Activated CD4-positive, alpha-beta T cell treated with anti-CD3 and anti-CD28 coated beads, Interleukin-2, amount 50 U/mL, for 48 hours (primary cell): Measurements from ENCODE around the gene ZNF276.
"Not testable (repeated sequence)": the region's sequence is repeated elsewhere in the genome, so short reads cannot be mapped to it uniquely, and the experiment has no call there.

Experiments used
- DNase-seq, 2 experiments: peaks; one replicate each; pipeline ENCODE4 v3.0.0-alpha.2; 2020

The ZNF276 gene

DNA sequence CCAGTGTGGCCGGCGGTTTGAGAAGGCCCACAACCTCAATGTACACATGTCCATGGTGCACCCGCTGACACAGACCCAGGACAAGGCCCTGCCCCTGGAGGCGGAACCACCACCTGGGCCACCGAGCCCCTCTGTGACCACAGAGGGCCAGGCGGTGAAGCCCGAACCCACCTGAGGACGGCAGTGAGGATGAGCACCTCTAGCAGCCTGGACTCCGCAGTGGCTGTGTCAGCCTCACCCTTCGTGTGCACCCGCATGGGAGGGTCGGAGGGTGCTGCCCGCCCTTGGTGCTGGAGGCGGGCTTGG is 16.7 kb downstream of the ZNF276 start:
- DNase-seq = no peak

- no peak for DNase-seq
Measured at GRCh38 chr16:89738538-89739317, 17.4 kb downstream of the ZNF276 start.

- DNase-seq = no peak
Measured at GRCh38 chr16:89739383-89739782, 18.0 kb downstream of the ZNF276 start.

DNA sequence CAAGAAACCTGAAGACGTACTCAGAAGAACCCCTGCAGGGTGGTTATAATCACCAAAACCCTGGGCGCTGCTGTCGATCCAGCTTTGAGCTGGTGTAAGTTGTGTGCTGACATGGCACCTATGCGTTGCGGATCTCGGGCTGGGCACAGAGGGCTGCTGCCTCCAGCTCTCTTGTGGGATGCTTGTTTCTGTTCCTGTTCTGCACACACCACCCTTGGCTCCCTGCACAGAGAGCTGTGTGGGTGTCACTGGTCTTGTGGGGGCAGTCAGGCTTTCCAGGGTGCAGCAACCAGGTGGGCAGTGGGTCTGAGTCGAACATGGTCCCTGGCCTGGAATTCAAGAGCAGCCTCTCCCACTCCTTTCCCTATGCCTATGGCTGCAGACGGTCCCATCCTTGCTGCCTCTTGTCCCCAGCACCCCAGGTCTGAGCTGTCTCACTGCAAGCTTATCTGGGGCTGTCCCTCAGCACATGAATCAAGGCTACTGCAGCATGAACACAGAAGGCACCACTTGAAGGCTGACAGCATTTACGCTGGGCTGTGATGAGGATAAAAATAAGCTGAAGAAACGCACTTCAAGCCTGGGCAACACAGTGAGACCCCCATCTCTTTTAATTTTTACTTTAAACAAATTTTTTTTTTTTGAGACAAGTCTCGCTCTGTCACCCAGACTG is 20.1 kb downstream of the ZNF276 start:
- no peak for DNase-seq

- no peak for DNase-seq
Measured at GRCh38 chr16:89742948-89743347, 21.6 kb downstream of the ZNF276 start.

DNA sequence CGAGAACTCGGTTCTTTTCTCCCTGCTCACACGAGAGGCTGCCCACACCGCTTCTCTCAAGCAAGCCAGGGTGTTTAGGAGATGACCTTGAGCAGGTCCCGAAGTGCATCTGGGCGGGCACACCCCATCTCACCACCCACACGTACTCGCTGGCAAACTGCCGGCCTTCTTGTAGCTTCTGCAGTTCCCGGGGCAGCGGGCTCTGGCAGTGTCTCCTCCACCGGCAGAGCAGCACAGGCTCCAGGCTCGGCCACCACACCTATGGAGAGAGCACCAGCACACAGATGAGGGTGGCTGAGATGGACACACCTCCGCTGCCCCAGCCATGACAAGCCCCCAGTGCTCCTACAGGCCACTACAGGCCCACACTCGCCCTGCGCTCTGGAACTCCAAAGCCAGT is 23.5 kb downstream of the ZNF276 start:
- no peak for DNase-seq

DNA sequence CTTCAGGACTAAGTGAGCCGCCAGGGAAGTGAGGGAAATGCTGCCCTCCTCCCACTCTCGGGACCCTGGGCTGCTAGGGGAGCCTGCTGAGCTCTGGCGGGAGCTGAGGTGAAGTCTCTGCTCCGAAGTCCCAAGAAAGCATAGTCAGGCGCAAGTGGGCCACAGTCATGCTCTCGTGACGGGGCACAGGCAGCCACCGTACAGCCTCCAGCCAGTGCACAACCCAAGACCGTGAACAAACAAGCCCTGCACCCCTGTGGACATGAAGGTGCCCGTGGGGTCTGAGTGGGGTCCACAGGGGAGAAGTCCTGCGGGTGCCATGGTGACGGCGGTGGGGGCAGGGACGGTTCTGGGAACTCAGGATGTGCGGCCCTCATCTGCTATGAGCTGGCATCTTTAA is 24.7 kb downstream of the ZNF276 start:
- DNase-seq = no peak

DNA sequence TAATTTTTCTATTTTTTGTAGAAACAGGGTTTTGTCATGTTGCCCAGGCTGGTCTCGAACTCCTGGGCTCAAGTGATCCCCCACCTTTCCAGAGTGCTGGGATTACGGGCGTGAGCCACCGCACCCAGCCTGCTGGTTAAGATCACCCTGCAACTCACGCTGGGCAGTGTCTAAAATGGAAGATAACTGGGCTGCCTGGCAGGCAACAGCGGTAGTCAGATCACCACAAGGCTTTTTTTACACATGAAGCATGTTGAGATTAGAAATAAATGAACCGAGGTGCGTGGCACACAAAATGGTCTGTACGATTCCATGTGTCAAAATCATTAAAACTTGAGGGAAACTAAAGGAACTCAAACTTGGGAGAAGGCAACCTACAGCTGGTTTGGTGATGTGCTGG is 26.7 kb downstream of the ZNF276 start:
- DNase-seq = no peak

- no peak for DNase-seq
Measured at GRCh38 chr16:89748921-89749320, 27.6 kb downstream of the ZNF276 start.

DNA sequence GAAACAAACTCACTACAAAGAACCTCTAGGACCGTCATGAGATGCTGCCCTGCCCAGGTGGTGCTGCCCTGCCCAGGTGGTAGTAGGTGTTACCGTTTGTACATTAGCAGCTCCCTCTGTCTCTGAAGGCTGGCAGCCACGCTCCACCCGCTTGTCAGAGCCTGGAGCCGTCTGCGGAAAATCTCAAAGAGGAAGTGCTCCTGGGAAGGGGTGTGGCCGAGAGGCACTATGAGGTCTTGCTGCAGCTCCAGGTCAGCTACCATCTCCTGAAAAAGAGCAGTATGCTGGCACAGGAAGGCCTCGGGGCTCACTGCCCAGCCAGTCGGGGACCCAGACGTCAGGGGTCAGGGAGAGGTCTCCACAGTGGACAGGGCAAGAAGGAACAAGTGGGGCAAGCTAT is 28.3 kb downstream of the ZNF276 start:
- DNase-seq = no peak

DNA sequence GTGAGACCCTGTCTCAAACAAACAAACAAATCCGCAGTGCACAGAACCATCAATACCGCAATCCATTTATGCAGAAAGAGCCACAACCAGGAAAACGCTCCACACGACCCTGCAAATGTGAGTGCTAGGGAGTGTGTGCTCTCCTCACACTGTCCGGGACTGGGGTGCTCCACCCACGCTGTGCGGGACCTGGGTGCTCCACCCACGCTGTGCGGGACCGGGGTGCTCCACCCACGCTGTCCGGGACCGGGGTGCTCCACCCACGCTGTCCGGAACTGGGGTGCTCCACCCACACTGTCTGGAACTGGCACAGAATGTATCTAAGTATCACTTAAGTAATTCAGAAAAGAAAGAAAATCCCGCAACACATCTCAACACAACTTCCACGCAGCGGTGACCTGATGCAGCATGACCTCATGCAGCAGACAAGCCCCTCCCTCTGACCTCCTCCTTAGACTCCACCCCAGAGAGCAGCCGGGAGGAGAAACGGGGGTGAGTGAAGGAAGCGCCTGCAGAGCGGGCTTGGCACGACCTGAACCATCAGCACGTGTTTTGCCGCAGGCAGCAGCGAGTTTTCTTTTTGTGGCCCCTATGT is 38.5 kb downstream of the ZNF276 start:
- peak in 1 of 2 experiments; percentile 25 for DNase-seq

DNA sequence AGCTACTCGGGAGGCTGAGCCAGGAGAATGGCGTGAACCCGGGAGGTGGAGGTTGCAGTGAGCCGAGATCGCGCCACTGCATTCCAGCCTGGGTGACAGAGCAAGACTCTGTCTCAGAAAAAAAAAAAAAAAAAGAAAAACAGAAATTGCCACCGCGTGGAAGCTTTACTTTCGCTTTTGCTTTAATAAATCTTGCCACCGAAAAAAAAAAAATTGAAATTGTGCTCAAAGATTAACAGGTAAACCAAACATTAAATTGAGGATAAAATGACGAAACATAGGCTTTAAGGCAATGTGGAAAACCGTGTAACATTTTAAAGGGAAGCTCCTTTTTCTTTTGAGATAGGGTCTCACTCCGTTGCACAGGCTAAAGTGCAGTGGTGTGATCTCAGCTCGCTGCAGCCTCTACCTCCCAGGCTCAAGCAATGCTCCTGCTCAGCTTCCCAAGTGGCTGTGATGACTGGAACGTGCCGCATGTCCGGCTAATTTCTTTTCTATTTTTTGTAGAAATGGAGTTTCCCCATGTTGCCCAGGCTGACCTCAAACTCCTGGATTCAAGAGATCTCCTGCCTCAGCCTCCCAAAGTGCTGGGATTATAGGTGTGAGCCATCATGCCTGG is 40.1 kb downstream of the ZNF276 start:
- no peak for DNase-seq

DNA sequence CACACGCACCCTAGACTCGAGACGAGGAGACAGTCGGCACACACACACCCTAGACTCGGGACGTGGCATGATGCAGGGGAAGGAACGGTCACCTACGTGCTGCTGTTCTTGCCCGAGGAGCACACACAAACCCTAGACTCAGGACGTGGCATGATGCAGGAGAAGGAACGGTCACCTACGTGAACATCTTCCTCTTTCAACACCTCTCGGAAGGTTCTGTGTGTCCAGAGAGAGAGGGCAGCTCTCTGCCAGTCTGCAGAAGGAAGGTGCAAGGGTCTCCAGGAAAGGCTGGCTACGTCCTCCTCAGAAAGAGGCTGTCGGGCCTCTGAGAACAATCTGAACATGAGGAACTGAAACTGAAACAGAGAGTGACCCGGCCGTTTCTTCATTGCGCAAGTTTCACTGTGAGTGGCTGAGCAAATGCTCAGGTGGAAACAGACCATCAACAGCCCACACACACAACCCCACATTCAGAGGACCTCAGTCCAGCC is 43.4 kb downstream of the ZNF276 start:
- DNase-seq = peak; percentile 15 to 30

GRCh38 chr16:89765292-89765830 is 44.0 kb downstream of the ZNF276 start:
- DNase-seq = no peak

DNA sequence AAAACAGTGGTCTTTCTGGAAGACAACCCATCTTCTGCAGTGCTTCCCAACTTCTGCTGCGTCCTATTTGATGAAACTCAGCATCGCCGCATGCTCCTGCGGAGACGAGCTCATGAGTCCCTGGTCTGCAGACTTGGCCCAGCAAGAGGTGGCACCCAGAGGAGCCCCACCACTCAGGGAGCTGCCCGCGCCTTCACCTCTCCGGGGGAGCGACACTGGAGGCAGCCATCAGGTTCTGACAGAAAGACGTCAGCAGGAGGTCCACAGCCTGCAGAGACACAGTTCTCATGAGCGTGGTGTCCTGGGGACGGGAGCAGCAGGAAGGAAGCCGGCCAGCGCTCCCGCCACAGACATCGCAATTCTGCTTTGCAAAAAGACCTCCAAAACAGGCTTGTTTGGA is 49.0 kb downstream of the ZNF276 start:
- no peak for DNase-seq

GRCh38 chr16:89775223-89775622 is 53.9 kb downstream of the ZNF276 start:
- no peak for DNase-seq

- not testable (repeated sequence) for DNase-seq
Measured at GRCh38 chr16:89778211-89778610, 56.9 kb downstream of the ZNF276 start.

DNA sequence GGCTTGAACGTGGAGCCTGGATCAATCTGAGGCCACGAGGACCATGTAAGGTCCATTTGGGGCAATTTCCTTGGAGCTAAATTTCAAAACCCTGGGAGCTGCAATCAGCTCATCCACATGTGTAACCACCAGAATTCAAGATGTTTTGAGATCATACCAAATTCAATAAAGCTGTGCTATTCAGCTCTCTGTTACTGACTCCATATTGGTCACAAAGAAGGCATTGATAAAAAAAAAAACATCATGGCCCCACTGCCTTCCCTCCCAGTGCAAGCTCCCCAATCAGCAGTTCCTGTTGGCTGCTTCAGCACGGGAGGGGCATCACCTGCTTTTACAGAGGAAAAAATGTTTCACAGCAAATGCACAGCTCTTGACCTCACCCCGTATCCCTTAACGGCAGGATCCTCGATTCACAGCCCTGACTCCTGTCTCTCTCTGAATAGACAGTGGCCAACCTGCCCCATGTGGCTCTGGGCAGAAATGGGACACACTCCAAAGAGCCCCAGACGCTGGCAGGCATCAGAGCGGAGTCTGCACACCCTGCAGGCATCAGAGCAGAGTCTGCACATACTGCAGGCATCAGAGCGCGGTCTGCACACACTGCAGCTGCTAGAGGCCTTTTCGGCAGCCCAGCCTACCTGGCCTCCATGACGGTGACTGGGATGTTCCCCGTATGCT is 58.0 kb downstream of the ZNF276 start:
- DNase-seq = no peak

GRCh38 chr16:89779909-89780305 is 58.6 kb downstream of the ZNF276 start:
- DNase-seq = no peak

- no peak for DNase-seq
Measured at GRCh38 chr16:89782489-89782888, 61.2 kb downstream of the ZNF276 start.

GRCh38 chr16:89783952-89784351 is 62.6 kb downstream of the ZNF276 start:
- not testable (repeated sequence) for DNase-seq

DNA sequence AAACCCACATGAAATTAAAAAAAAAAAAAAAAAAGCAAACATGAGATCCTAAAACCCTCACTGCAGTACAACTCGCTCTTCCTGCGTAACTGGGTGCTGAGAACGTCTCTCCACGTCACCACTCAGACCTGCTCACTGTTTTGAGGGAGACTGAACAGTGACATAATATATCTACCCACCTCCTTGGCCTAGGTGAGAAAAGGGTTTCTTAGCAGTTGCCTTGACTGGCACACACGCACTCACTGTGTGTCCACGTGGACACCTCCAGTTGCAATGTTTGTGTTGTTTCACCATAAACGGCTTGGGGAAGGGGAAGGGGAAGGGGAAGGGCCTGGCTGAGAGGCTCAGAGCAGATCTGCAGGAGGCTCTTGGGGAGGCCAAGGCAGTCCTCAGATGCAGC is 63.1 kb downstream of the ZNF276 start:
- DNase-seq = no peak
